HUES64 (cell line): ENCODE results near the gene HOXD3.

Experiments used
- H3K27ac ChIP-seq: 2 replicates; pipeline ENCODE4 v1.7.0; 2013; ENCODE audit warnings: low read depth, low read length, inconsistent platforms
- H3K27me3 ChIP-seq: 2 replicates; pipeline ENCODE4 v1.6.1; 2013; ENCODE audit warnings: mild to moderate bottlenecking, low read length; ENCODE audit not compliant: insufficient read depth
- H3K36me3 ChIP-seq: 2 replicates; pipeline ENCODE4 v1.6.1; 2013; ENCODE audit warnings: mild to moderate bottlenecking, low read length; ENCODE audit not compliant: insufficient read depth
- H3K4me1 ChIP-seq: 2 replicates; pipeline ENCODE4 v1.6.1; 2013; ENCODE audit warnings: mild to moderate bottlenecking, low read length, moderate library complexity; ENCODE audit not compliant: insufficient read depth
- H3K4me3 ChIP-seq: 2 replicates; pipeline ENCODE4 v1.5.1; 2013; ENCODE audit warnings: mild to moderate bottlenecking, low read length, moderate library complexity
- H3K9ac ChIP-seq: 2 replicates; pipeline ENCODE4 v1.6.1; 2013; ENCODE audit warnings: mild to moderate bottlenecking, low read depth, low read length
- H3K9me3 ChIP-seq: 2 replicates; pipeline ENCODE4 v1.6.1; 2013; ENCODE audit warnings: low read depth, low read length; ENCODE audit not compliant: insufficient read depth
- WGBS: fragments of 150-250, 120-280 bp; methylation state at CpG from one replicate; pipeline ENCODE4 v1.1.7; 2013; ENCODE audit warnings: missing lambda C conversion rate; 5-methylcytosine and 5-hydroxymethylcytosine counted together

Gene HOXD3

GRCh38 chr2:176129813-176130146, 27.3 kb upstream of the HOXD3 start:
- Histone ChIP-seq H3K4me1 (peaks cover 16% of the 10 kb centered on the region; the same call in 1 of the 2 replicates), H3K27me3 (peaks cover 100% of the 10 kb centered on the region), H3K4me3 (no peak overlapping the region), H3K9me3 (no peaks in the 10 kb centered on the region), H3K27ac (no peak overlapping the region), H3K9ac (no peak overlapping the region), H3K36me3 (no peaks in the 10 kb centered on the region)
- under 1% methylated on average over 43 of the region's 43 CpGs for WGBS

- Histone ChIP-seq H3K27me3 (peaks cover 100% of the 10 kb centered on the region), H3K9ac (no peak overlapping the region), H3K9me3 (no peaks in the 10 kb centered on the region), H3K27ac (no peak overlapping the region), H3K36me3 (no peaks in the 10 kb centered on the region), H3K4me1 (peaks cover 16% of the 10 kb centered on the region; the same call in 1 of the 2 replicates), H3K4me3 (no peak overlapping the region)
- WGBS, result under 1% methylated on average over 100 of the region's 100 CpGs
Observed at GRCh38 chr2:176130147-176130956, 26.8 kb upstream of the HOXD3 start.

GRCh38 chr2:176130957-176131847, 25.9 kb upstream of the HOXD3 start:
- Histone ChIP-seq H3K9me3 (no peaks in the 10 kb centered on the region), H3K27me3 (peaks cover 100% of the 10 kb centered on the region), H3K9ac (no peak overlapping the region), H3K4me3 (no peak overlapping the region), H3K36me3 (no peaks in the 10 kb centered on the region), H3K4me1 (peaks cover 16% of the 10 kb centered on the region; the same call in 1 of the 2 replicates), H3K27ac (no peak overlapping the region)
- 21% methylated on average over 11 of the region's 15 CpGs for WGBS

- Histone ChIP-seq H3K4me3 (no peak overlapping the region), H3K27me3 (peaks cover 100% of the 10 kb centered on the region), H3K27ac (no peak overlapping the region), H3K9ac (no peak overlapping the region), H3K9me3 (no peaks in the 10 kb centered on the region), H3K4me1 (peaks cover 16% of the 10 kb centered on the region; the same call in 1 of the 2 replicates), H3K36me3 (no peaks in the 10 kb centered on the region)
- WGBS, result 26% methylated on average over 3 of the region's 4 CpGs
Observed at GRCh38 chr2:176131848-176132158, 25.3 kb upstream of the HOXD3 start.

- Histone ChIP-seq H3K4me3 (no peak overlapping the region), H3K27ac (no peak overlapping the region), H3K36me3 (no peaks in the 10 kb centered on the region), H3K4me1 (peaks cover 16% of the 10 kb centered on the region; the same call in 1 of the 2 replicates), H3K27me3 (peaks cover 100% of the 10 kb centered on the region), H3K9ac (no peak overlapping the region), H3K9me3 (no peaks in the 10 kb centered on the region)
- WGBS, result 2% methylated on average over 32 of the region's 33 CpGs
Observed at GRCh38 chr2:176132205-176133171, 24.6 kb upstream of the HOXD3 start.

- Histone ChIP-seq H3K4me3 (no peak overlapping the region), H3K36me3 (no peaks in the 10 kb centered on the region), H3K9ac (no peak overlapping the region), H3K27ac (no peak overlapping the region), H3K4me1 (peaks cover 10% of the 10 kb centered on the region; the same call in 1 of the 2 replicates), H3K27me3 (peaks cover 100% of the 10 kb centered on the region), H3K9me3 (no peaks in the 10 kb centered on the region)
Observed at GRCh38 chr2:176133389-176133788, 23.7 kb upstream of the HOXD3 start.

GRCh38 chr2:176134035-176134434, 23.1 kb upstream of the HOXD3 start:
- H3K4me3 ChIP-seq, result no peak overlapping the region
- H3K9ac ChIP-seq, result no peak overlapping the region
- no peaks in the 10 kb centered on the region for H3K36me3 ChIP-seq
- no peaks in the 10 kb centered on the region for H3K9me3 ChIP-seq
- peaks cover 6% of the 10 kb centered on the region; the same call in 1 of the 2 replicates for H3K4me1 ChIP-seq
- H3K27ac ChIP-seq, result no peak overlapping the region
- 9% methylated on average over 4 of the region's 4 CpGs for WGBS
- peaks cover 100% of the 10 kb centered on the region for H3K27me3 ChIP-seq

GRCh38 chr2:176135035-176135440, 22.1 kb upstream of the HOXD3 start:
- H3K27me3 ChIP-seq, result peaks cover 100% of the 10 kb centered on the region
- H3K9ac ChIP-seq, result no peak overlapping the region
- peaks cover 3% of the 10 kb centered on the region; the same call in 1 of the 2 replicates for H3K4me1 ChIP-seq
- H3K36me3 ChIP-seq, result no peaks in the 10 kb centered on the region
- no peak overlapping the region for H3K4me3 ChIP-seq
- no peaks in the 10 kb centered on the region for H3K9me3 ChIP-seq
- H3K27ac ChIP-seq, result no peak overlapping the region

- Histone ChIP-seq H3K4me3 (peak overlapping the region; percentile 47), H3K36me3 (no peaks in the 10 kb centered on the region), H3K9me3 (no peaks in the 10 kb centered on the region), H3K9ac (no peak overlapping the region), H3K4me1 (peaks cover 3% of the 10 kb centered on the region; the same call in 1 of the 2 replicates), H3K27ac (no peak overlapping the region), H3K27me3 (peaks cover 100% of the 10 kb centered on the region)
- WGBS, result 2% methylated on average over 71 of the region's 71 CpGs
Observed at GRCh38 chr2:176136374-176137251, 20.5 kb upstream of the HOXD3 start.

GRCh38 chr2:176137252-176137580, 19.9 kb upstream of the HOXD3 start:
- Histone ChIP-seq H3K36me3 (no peaks in the 10 kb centered on the region), H3K27me3 (peaks cover 100% of the 10 kb centered on the region), H3K9ac (no peak overlapping the region), H3K9me3 (no peaks in the 10 kb centered on the region), H3K4me1 (peaks cover 3% of the 10 kb centered on the region; the same call in 1 of the 2 replicates), H3K27ac (no peak overlapping the region), H3K4me3 (no peak overlapping the region)
- WGBS, result 14% methylated on average over 2 of the region's 2 CpGs
